NCI-H2196 treated with DMSO at 0.1 percent for 48 hours (cell line): ENCODE results near the gene PHC2.

Experiments
- DNase-seq: peaks from one replicate; lab custom pipeline; 2025; ENCODE audit not compliant: unreplicated experiment; lab: John Stamatoyannopoulos, UW

Gene PHC2

GRCh38 chr1:33454646-33455282 is 23.9 kb upstream of the PHC2 start:
- no peak for DNase-seq

GRCh38 chr1:33446590-33446989 is 15.7 kb upstream of the PHC2 start:
- DNase-seq: no peak

GRCh38 chr1:33445108-33445507 is 14.2 kb upstream of the PHC2 start:
- DNase-seq: no peak

GRCh38 chr1:33443705-33444180 is 12.8 kb upstream of the PHC2 start:
- DNase-seq: no peak

GRCh38 chr1:33443080-33443704 is 12.3 kb upstream of the PHC2 start:
- DNase-seq: no peak

GRCh38 chr1:33442141-33442540 is 11.2 kb upstream of the PHC2 start:
- no peak for DNase-seq

GRCh38 chr1:33441088-33441745 is 10.3 kb upstream of the PHC2 start:
- DNase-seq: no peak

GRCh38 chr1:33439662-33440061 is 8.8 kb upstream of the PHC2 start:
- no peak for DNase-seq

- DNase-seq: no peak
Measured at GRCh38 chr1:33438364-33439160, 7.7 kb upstream of the PHC2 start.

- DNase-seq: no peak
Measured at GRCh38 chr1:33436557-33437285, 5.8 kb upstream of the PHC2 start.

GRCh38 chr1:33435096-33435820 is 4.4 kb upstream of the PHC2 start:
- no peak for DNase-seq

GRCh38 chr1:33434363-33434750 is 3.5 kb upstream of the PHC2 start:
- DNase-seq: no peak

GRCh38 chr1:33433509-33434362 is 2.8 kb upstream of the PHC2 start:
- no peak for DNase-seq

GRCh38 chr1:33429856-33430691 is 821 bp downstream of the PHC2 start:
- no peak for DNase-seq

GRCh38 chr1:33429332-33429731 is 1.6 kb downstream of the PHC2 start:
- DNase-seq: no peak

- DNase-seq: no peak
Measured at GRCh38 chr1:33428661-33429060, 2.2 kb downstream of the PHC2 start.

- DNase-seq: no peak
Measured at GRCh38 chr1:33426916-33427315, 4.0 kb downstream of the PHC2 start.

- no peak for DNase-seq
Measured at GRCh38 chr1:33425900-33426299, 5.0 kb downstream of the PHC2 start.
